HG03558 (cell line): ENCODE measurements around the gene USP46.

Experiments
- ATAC-seq: cut with Tn5 transposase; IDR thresholded peaks from one replicate; pipeline ENCODE4 v1.9.1; 2021; ENCODE audit warnings: moderate number of reproducible peaks; ENCODE audit not compliant: unreplicated experiment; ENCODE audit errors: extremely low read depth

The USP46 gene

DNA sequence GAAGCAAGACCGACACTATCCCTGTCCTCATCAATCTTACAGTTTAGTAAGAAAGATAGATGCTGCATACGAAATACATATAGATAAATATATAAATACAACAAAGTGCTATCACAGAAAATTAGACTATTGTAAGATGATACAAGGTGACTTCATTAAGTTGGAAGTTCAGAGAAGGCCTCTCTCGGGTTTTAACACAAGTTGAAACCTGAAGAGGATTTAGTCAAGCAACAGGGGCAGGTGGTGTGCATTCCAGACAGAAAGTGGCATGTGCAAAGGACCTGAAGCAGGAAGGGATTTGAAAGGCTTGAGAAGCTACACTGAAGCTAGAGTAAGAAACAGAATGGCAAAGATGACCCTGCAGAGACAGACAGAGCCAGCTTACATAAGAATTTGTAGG is 36.5 kb downstream of the USP46 start:
- ATAC-seq = no peak

DNA sequence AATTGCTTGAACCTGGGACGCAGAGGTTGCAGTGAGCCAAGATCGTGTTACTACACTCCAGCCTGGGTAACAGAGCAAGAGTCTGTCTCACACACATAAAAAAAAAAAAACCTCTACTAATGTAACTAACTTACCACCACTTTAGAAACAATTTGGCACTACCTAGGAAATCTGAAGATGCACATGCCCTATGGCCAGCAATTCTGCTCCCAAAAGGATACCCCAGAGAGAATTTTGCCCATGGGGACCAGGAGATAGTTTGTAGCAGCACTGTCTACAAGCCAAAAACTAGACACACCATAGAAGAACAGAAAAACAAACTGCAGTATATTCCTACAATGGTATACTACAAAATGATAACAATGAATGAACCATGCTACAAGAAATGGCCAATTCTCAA is 37.5 kb downstream of the USP46 start:
- ATAC-seq = no peak

DNA sequence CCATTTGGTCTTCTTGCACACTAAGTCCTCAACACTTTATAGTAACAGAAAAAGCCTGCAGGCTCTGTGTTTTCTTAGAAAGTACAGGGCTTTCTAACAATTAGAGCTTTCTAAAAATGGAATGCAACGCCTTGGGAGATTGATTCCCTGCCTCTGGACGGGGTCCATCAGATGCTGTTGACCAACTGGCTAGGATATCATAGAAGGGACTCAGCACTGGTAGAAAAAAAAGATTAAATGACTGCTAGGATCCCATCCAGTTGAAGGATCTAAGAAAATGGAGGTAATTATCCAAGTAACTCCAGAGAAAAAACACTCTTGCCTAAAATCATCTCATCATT is 39.5 kb downstream of the USP46 start:
- ATAC-seq = no peak

DNA sequence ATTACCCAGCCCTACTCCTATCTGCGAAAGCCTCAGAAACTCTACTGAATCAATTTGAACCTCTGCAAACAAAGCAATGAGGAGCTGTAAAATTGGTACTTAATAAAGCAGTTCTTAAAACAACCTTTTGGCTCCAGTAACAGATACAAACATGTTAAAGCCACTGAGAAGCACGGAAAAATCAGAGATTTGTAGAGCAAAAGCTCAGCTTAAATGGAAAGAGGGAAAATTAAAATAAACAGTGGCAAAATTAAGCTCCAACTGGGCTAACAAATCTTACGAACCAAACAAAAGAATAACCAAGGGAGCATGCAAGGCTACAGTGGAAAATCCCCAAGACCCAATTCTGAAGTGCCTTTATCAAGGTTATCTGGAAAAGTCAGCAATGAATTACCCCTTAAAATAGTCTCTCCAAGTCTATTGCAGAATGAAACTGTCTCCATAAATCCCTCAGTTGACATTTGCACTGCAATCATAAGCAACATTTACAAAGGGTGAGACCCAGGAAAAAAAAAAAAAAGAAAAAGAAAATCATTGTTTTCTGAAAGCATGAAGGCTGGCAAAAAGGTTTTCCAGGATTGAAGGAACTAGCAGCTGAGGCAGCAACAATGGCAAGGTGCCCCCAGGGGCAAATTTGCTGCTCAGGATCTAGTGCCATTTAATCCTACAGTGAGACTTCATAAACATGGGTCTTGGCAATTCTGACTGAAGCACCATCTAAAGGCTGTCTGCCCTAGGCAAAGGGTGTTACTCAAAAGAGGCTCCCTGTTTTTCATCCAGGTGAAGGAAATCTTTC is 40.1 kb downstream of the USP46 start:
- ATAC-seq = no peak

DNA sequence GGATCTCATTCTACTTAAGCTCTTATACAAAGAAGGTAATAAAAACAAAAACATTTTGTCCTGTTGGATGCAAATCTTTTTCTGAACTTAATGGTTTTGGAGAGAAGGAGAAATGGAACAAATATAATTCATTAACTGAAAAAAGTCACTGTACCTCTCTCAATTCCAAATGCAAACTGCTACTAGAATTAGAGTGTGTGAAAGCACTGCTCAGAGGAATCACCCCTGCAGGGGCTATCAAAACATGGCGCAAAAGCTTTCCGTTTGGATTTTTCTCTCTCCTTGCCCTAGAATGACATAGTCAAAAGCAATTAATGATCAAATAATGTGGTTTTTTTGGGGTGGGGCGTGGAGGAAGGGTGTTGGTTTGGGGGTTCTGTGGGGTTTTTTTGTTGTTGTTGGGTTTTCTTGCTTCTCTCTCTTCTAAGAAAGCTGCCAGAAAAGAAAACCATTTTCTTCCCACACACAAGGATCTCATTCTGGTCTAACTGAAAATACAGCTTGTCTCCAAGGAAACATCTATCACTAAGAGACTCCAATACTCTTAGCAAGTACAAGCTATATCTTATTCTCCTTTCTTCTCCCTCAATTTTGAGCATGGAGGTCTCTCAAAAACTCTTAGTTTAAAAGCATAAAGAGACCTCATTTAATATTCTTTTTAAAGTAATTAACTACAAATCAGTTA is 41.6 kb downstream of the USP46 start:
- ATAC-seq = no peak

DNA sequence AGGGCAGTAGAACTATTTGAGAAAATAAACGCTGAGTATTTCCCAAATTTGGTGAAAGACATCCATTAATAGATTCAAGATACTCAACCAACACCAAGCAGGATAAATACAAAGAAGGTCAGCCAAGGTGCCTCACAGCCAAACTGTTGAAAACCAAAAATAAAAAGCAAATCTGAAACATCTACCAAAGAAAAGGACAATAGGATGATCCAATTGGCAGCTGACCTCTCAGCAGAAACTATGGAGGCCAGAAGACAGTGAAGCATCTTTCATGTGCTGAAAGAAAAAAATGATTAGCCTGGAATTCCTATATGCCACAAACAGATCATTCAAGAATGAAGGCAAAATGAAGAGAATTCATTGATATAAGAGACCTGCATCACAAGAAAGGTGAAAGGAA is 44.9 kb downstream of the USP46 start:
- no peak for ATAC-seq

DNA sequence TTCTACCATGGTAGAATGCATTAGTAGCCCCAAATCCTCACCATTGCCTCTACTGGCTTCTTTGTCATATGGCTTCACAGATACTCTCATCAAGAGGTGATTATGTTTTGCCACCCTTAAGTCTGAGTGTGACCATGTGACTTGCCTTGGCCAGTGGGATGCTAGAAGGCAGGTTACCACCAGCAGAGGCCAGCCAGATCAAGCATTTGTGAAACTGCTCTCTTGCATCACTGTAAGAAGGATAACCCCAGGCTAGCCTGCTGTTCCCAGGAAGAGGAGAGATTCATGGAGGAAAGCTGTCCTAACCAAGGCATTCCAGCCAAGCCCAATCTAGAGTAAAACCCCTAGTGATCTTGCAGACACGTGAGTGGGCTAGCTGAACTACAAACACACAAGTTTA is 46.8 kb downstream of the USP46 start:
- ATAC-seq = no peak

DNA sequence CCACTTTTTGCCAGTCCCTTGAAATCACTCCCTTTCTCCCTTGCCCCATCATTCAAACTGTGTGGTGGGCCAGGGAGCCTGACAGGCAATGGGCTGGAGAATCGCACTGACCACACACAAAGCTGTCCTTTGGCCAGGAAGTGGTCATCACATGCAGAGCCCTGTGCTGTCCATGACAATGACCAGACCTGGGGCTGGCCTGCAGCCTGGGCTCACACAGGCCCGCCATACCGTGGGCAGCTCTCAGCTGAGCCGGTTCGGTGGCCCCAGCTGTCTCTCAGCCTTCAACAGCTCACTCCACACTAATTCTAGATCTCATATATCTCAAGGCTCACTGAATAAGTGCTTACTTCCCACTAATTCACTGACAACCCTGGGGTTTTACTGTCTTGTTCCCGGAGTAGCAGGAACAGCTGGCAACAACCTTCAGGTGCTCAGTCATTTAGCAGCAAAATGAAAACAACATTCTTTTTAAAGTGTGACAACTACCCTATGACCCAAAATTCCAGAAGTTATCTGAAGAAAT is 48.0 kb downstream of the USP46 start:
- no peak for ATAC-seq

DNA sequence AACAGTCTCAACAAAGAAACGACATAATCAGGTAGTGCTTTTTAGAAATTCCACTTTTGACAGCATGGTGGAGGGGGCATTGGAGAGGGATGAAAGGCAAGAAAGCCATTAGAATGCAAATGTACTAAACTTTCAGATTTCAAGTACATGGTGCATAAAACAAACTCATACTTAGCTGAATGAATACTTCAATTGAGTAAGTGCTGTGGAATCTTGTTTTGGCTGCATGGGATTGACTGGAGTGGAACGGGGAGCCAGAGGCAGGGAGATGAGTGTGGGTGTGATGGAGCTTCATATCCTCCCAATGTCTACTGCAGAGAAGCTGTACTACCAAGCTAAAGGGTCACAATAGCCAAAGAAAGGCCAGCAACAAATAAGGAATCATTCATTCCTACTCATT is 52.4 kb downstream of the USP46 start:
- no peak for ATAC-seq

DNA sequence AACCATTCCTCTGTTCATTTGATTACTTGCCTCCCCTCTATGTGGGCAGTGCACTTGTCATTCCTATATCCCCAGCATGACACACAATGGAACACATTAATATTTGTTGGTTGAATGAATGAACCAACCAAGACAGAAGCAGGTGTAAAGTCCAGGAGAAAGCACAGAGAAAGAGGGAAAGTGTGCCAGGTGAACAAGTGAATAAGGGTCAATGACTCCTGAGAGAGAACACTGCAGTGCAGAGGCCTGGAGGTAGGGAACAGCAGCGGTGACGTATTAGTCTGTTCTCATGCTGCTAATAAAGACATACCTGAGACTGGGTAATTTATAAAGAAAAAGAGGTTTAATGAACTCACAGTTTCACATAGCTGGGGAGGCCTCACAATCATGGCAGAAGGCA is 53.1 kb downstream of the USP46 start:
- no peak for ATAC-seq

DNA sequence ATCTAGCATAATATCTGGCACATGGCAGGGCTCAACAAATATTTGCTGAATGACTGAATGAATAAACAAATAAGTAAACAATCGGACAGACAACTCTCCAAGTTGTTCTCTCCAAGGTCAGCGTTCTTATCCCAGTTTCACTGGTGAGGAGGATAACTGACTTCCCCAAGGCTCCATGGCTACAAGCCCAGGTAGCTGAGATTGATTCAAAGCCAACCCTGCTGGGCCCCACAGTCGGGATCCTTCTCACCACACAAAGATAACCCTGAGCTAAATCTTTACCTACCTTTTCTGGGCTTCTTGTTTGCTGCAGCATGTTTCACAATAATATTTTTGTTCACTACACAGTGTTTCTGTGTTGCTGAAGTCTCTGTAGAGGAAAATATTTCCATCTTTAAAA is 54.9 kb downstream of the USP46 start:
- no peak for ATAC-seq

DNA sequence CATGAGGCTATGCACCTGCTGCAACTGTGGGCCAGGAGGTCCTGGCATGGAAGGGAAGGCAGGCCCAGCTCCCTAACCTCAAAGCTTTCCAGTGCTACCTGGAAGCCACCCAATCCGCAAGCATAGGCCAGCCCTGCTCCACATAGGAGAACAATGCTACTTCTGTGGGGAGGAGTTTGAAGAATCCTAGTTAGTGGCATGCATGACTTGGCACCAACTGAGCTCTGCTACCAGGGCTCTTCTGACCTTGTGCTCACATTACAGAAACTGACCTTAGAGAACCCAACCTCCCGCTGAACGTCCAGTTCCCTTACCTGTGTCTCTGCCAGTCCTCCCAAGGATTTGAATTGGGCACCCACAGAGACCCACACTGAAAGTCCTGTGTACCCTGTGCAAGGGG is 58.8 kb downstream of the USP46 start:
- no peak for ATAC-seq

DNA sequence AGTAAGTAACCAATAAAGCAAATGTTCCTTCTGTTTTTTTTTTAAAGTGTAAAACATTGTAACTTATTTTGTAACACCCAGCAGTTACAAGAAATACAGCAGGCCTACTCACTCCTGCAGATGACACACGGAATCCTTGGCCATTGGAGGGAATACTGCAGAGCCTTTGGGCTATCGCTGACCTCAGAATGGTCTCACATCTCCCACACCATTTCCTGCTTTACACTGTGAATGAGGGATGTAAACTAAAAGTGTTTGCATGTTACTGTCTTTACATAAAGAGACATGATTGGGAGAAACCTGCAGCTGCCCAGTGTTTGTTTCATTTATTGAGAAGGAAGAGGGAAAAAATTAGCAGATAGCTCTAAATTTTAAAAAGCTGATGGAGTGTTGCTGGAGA is 64.1 kb downstream of the USP46 start:
- ATAC-seq = no peak

DNA sequence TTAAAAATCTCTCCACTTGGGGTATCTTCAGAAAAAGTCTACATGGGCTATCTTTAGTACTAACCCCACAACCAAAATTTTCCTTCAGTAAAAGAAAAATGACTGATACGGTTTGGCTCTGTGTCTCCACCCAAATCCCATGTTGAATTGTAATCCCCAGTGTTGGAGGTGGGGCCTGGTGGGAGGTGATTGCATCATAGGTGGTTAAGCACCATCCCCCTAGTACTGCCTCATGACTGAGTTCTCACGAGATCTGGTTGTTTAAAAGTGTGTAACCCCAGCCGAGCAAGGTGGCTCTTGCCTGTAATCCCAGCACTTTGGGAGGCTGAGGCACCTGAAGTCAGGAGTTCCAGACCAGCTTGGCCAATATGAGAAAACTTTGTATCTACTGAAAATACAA is 66.8 kb downstream of the USP46 start:
- no peak for ATAC-seq

DNA sequence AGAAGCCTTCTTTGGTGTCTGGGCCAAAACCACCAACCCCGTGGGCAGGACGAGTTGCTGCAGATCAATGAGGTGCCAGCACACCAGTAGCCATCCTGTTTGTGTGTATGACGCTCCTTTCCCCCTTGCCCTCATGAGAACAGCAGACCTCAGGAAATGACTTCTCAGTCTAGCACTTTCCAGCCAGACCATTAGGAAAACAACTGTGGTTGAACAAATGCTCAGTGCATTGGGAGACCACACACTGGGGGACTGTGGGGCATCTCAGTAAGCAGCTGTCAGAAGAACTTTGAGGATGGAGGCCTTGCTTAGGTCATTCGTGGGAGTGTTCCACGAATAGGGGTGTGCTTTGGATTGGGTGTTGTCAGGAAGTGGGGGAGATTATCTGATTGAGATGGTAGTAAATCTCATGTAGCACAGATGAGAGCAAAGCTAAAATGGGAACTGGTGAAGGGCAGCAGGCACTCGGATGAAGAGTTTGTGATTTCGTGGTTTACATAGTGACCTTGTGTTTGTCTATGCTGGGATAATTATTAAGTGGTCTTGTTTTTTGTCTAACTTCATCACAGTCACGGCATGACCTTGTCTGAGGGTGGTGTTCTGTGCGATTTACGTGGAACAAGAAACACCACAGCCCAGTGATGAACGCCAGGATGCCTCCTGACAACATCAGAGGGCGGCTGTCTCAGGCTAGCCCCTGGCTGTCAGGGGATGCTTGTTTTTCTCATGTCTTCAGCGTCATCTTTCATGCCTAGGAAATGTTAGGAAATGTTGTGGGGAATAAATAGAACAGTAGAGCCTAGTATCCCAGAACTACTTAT is 70.1 kb downstream of the USP46 start:
- no peak for ATAC-seq

DNA sequence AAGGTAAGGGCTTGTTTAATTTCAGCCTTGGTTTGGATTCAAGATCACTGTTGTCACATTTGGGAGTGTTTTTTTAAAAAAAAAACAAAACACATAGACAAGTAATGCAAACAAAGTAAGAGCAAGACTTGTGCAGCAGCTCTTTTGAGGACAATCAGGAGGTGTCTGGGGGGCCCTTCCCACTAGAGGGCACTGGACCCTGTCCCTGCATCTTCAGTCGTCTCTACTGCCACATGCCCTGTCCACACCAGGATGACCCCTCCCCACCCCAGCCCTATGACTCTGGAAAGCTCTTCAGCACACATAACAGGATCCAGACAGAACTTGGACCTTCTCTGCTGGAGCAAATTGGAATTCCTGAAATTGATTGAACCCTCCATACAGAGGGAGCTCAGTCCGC is 71.0 kb downstream of the USP46 start:
- no peak for ATAC-seq

DNA sequence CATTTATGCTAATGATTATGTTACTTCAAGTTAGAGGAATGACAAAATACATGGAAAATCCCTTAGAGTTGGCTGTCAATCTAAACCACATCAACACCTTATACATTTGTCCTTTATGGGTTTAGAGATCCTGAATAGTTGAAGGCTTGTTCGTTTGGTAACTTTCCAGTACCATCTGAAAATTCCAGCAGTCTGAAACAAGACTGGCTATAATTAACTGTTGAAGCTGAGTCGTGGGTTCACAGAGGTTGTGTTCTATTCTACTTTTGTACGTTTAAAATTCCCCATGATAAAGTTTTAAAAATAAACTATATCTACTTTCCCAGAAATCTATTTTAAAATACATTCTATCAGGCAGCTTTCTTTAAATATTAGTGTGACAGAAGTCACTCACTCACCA is 73.0 kb downstream of the USP46 start:
- ATAC-seq = no peak

DNA sequence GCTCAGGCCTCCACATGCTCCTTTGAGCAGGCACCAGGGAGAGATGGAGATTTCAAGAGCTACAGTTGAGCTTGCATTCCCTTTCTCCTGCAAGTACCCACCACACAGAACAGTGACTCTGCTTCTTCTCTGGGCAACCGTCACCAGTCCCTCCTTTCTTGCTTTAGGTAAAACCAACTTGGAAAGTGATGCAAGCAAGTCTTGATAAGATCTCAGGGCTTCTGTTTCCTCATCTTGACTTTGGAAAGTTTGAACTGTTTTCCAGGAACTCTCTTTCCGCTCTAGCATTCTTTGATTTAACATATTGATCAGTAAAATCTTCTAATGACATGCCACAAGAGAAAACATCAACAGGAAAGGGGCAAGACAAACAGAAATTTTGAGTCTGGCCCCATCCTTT is 73.7 kb downstream of the USP46 start:
- ATAC-seq = no peak

DNA sequence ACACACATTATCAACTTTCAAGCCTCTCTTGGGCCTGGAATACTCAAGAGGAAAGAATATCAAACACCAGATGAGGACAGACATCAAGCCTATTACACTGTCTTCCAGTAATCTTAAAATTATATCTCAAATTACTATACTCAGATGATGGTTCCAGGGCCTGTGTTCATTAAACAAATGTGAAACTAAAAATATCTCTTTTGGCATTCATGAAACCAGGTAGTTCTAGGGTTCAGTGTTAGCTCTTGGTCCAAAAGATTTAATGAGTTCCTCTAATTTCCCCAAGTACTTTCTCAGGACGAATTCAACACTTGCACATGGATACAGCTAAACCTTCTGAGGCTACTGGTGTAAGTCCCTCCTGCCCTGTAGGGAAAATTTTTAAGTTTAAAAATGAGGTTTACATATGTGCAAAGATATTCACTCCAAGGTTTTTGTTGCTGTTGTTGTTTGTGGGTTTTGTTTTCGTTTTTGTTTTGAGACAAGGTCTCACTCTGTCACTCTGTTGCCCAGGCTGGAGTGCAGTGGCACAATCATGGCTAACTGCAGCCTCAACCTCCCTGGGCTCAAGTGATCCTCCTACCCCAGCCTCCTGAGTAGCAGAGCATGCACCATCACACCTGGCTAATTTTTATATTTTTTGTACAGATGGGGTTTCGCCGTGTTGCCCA is 79.4 kb downstream of the USP46 start:
- no peak for ATAC-seq

DNA sequence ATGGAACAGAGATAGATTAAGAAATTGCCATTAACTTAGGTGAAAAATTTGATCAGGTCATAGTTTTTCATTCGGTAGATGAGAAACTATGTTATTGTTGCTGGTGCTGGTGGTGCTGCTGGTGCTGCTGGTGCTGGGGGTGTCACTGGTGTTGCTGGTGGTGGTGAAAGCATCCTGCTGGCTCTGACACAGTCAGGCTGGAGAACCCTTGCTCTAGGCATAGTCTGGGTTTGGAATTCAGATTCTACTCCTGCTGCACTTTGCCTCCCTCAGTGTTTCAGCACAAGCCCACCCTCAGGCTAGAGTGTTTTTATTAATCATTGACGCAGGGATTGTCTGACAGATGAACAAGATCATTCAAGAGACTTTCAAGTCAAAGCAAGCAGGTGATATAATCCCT is 80.2 kb downstream of the USP46 start:
- ATAC-seq = no peak

DNA sequence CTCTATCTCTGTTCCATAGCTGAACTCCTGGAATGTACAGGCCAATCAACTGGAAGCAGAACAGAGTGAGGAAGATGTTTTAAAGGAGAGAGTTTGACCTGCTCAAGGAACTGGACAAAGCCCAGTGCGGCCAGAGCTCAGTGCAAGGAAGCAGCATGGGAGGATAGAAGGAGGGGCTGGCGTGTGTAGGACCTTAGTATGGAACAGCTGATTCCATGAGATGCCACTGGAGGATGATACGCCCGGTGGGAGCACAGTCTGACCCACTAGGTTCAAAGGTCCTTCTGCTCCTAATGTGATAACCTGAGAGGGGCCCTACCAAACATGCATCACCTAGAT is 81.5 kb downstream of the USP46 start:
- no peak for ATAC-seq
